K562 (cell line): ENCODE results near the gene GAMT. TPM values are rescaled to one million over a fixed set of nuclear protein-coding genes. Genes with fewer than 3 reads are reported as not detected.
A peak's percentile ranks its signal among the peaks of the same experiment; 100 is the strongest.

Experiments
- CTBP1 ChIP-seq: fragments of 450-650 bp; IDR thresholded peaks from 2 replicates; pipeline ENCODE4 v1.6.1; 2016; ENCODE audit warnings: borderline replicate concordance
- TFAM ChIP-seq: fragments of 250-450 bp; sonication (Bioruptor Pico); conservative IDR thresholded peaks from 2 replicates; pipeline ENCODE4 v1.5.0; 2021; ENCODE audit warnings: mild to moderate bottlenecking, moderate library complexity
- ZNF24 ChIP-seq: fragments of 450-650 bp; IDR thresholded peaks from 2 replicates; pipeline ENCODE4 v1.6.1; 2016
- ZNF695 ChIP-seq: fragments of 450-650 bp; formaldehyde crosslinking; IDR thresholded peaks from 2 replicates; pipeline ENCODE4 v1.4.0; 2020; ENCODE audit warnings: mild to moderate bottlenecking, moderate library complexity
- polyA plus RNA-seq, 8 experiments: library from polyadenylated mRNA; depleted of rRNA in 4 of 8; stranded (reverse) in 5 of 8; unstranded in 3 of 8; fragments of >200 nt; fragmentation: Nextera tagmentation in 2 of 8; fragmentation: Illumina TruSeq in 1 of 8; extraction: Ambion mirVana in 2 of 8; extraction: Trizol in 1 of 8; gene quantifications; 2 replicates each; pipeline versions ENCODE4 v1.2.1 to v1.2.3, GENCODE V29; 2011 to 2014; ENCODE audit warnings: inconsistent platforms in 1 of 8, missing spikeins in 1 of 8
- total RNA-seq, 7 experiments: library from RNA; depleted of rRNA in 6 of 7; stranded (reverse); fragments of >200 nt in 6 of 7; fragmentation: Illumina TruSeq in 2 of 7; extraction: Trizol in 2 of 7; gene quantifications; 2 replicates each; pipeline versions ENCODE4 v1.2.1 to v1.2.3, GENCODE V29; 2011 to 2021; ENCODE audit warnings: low replicate concordance in 1 of 7
- TF ChIP-seq, protein P1 (sequence below): sonication (generic); formaldehyde crosslinking; IDR thresholded peaks from 2 replicates; pipeline ENCODE4 v1.8.1; 2023; ENCODE audit warnings: mild to moderate bottlenecking, missing genetic modification reagents, moderate library complexity
- TF ChIP-seq, protein P2 (sequence below): fragments of 200-800 bp; sonication (Bioruptor generic); IDR thresholded peaks from 2 replicates; pipeline ENCODE4 v1.6.1; 2017; ENCODE audit warnings: missing genetic modification characterization, missing compliant biosample characterization
- TF ChIP-seq, protein P3 (sequence below): fragments of 450-650 bp; IDR thresholded peaks from 2 replicates; pipeline ENCODE4 v1.6.1; 2017; ENCODE audit warnings: mild to moderate bottlenecking, moderate library complexity
- TF ChIP-seq, protein P4 (sequence below): sonication (generic); formaldehyde crosslinking; IDR thresholded peaks from 2 replicates; pipeline ENCODE4 v1.8.0; 2022; ENCODE audit warnings: missing genetic modification reagents, mild to moderate bottlenecking, borderline replicate concordance
- TF ChIP-seq, protein P5 (sequence below): sonication (generic); formaldehyde crosslinking; IDR thresholded peaks from 2 replicates; pipeline ENCODE4 v1.8.1; 2022; ENCODE audit warnings: missing genetic modification reagents

Gene GAMT
- total and polyA plus RNA-seq, 9 of the 15 experiments (the other 6 are each of a cell fraction or from before 2014, with no cell fraction given), result 1.3 to 35.3 (median 27.2) TPM

DNA sequence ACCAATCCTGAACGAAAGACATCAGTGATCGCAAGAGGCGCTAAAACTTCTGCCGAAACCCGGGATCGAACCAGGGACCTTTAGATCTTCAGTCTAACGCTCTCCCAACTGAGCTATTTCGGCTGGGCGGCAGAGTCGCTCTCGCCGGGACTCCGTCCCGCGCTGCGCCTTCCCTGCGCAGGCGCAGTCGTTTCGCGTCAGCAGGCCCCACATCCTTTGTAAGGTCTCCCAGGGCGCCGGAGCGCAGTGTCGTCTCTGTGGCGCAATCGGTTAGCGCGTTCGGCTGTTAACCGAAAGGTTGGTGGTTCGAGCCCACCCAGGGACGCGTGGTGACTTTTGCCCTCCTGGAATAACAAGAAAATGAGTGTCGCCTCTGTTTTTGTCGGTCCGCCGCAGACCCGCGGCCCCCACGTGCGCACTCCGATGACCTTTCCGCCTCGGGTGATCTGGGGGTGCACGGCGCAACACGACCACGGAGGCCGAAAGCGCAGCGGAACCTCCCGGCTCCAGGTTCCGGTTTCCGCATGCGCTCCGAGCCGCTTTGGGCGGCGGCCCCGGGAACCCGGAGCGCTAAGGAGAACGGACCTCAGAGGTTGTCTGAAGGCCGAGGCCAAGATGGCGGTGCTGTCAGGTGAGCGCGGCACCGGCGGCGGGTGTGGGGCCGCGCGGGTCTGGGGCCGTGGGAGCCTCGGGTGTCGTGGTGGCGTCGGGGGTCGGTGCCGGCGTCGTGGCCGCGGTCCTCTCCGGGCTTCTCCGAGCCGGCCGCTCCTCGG lies 17.8 kb downstream of the GAMT start, which contains the start of gene NDUFS7 (continued):
- TF ChIP-seq ZNF695 (CRISPR knock-in tag), result no peak
- TF ChIP-seq, protein P1, sequence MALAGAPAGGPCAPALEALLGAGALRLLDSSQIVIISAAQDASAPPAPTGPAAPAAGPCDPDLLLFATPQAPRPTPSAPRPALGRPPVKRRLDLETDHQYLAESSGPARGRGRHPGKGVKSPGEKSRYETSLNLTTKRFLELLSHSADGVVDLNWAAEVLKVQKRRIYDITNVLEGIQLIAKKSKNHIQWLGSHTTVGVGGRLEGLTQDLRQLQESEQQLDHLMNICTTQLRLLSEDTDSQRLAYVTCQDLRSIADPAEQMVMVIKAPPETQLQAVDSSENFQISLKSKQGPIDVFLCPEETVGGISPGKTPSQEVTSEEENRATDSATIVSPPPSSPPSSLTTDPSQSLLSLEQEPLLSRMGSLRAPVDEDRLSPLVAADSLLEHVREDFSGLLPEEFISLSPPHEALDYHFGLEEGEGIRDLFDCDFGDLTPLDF (CRISPR knock-in tag), result peak; percentile 90
- TF ChIP-seq CTBP1, result peak; percentile 97
- TF ChIP-seq, protein P2, sequence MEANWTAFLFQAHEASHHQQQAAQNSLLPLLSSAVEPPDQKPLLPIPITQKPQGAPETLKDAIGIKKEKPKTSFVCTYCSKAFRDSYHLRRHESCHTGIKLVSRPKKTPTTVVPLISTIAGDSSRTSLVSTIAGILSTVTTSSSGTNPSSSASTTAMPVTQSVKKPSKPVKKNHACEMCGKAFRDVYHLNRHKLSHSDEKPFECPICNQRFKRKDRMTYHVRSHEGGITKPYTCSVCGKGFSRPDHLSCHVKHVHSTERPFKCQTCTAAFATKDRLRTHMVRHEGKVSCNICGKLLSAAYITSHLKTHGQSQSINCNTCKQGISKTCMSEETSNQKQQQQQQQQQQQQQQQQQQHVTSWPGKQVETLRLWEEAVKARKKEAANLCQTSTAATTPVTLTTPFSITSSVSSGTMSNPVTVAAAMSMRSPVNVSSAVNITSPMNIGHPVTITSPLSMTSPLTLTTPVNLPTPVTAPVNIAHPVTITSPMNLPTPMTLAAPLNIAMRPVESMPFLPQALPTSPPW (CRISPR knock-in tag), result peak; percentile 74
- TF ChIP-seq, protein P3, sequence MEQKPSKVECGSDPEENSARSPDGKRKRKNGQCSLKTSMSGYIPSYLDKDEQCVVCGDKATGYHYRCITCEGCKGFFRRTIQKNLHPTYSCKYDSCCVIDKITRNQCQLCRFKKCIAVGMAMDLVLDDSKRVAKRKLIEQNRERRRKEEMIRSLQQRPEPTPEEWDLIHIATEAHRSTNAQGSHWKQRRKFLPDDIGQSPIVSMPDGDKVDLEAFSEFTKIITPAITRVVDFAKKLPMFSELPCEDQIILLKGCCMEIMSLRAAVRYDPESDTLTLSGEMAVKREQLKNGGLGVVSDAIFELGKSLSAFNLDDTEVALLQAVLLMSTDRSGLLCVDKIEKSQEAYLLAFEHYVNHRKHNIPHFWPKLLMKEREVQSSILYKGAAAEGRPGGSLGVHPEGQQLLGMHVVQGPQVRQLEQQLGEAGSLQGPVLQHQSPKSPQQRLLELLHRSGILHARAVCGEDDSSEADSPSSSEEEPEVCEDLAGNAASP, result no peak
- TF ChIP-seq, protein P4, sequence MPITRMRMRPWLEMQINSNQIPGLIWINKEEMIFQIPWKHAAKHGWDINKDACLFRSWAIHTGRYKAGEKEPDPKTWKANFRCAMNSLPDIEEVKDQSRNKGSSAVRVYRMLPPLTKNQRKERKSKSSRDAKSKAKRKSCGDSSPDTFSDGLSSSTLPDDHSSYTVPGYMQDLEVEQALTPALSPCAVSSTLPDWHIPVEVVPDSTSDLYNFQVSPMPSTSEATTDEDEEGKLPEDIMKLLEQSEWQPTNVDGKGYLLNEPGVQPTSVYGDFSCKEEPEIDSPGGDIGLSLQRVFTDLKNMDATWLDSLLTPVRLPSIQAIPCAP (CRISPR knock-in tag), result peak; percentile 47; the same call in 1 of the 2 replicates
- peak; percentile 82 for TF ChIP-seq ZNF24
- TF ChIP-seq TFAM (CRISPR knock-in tag), result no peak
- TF ChIP-seq, protein P5, sequence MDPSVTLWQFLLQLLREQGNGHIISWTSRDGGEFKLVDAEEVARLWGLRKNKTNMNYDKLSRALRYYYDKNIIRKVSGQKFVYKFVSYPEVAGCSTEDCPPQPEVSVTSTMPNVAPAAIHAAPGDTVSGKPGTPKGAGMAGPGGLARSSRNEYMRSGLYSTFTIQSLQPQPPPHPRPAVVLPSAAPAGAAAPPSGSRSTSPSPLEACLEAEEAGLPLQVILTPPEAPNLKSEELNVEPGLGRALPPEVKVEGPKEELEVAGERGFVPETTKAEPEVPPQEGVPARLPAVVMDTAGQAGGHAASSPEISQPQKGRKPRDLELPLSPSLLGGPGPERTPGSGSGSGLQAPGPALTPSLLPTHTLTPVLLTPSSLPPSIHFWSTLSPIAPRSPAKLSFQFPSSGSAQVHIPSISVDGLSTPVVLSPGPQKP (CRISPR knock-in tag), result no peak
